ENCODE measurements around the gene RPAIN.
A peak's percentile ranks its signal among the peaks of the same experiment; 100 is the strongest.

RPAIN gene

GRCh38 chr17:5413682-5414081 lies 6.3 kb upstream of the RPAIN start:
- TF ChIP-seq CTCF (conservative IDR thresholded peaks at IDR 0.05; ENCODE audit: low read depth, low read length): no peak
- H3K4me3 ChIP-seq (ENCODE audit: low read length): no peak overlapping the region
- DNase-seq (ENCODE audit: low read depth): no peak

- no peak for DNase-seq (ENCODE audit: low read depth)
- TF ChIP-seq CTCF (conservative IDR thresholded peaks at IDR 0.05; ENCODE audit: low read depth, low read length): no peak
- H3K4me3 ChIP-seq (ENCODE audit: low read length): no peak overlapping the region
These were observed 3.1 kb upstream of the RPAIN start for GRCh38 chr17:5416901-5417300.

- no peak for TF ChIP-seq CTCF (conservative IDR thresholded peaks at IDR 0.05; ENCODE audit: low read depth, low read length)
- H3K4me3 ChIP-seq (ENCODE audit: low read length): peak overlapping the region; percentile 92
- DNase-seq (ENCODE audit: low read depth): no peak
These were observed 1.1 kb upstream of the RPAIN start for GRCh38 chr17:5418858-5419355.

GRCh38 chr17:5419356-5419958 lies 525 bp upstream of the RPAIN start, which contains the start of gene NUP88:
NUP88 (minus strand) TSS chr17:5419662; CDS start chr17:5419650, 12 bp downstream.
- TF ChIP-seq CTCF (conservative IDR thresholded peaks at IDR 0.05; ENCODE audit: low read depth, low read length): no peak
- peak; percentile 94 for DNase-seq (ENCODE audit: low read depth)
- H3K4me3 ChIP-seq (ENCODE audit: low read length): peak within 1 kb of the TSS; percentile 92

- DNase-seq (ENCODE audit: low read depth): no peak
- TF ChIP-seq CTCF (conservative IDR thresholded peaks at IDR 0.05; ENCODE audit: low read depth, low read length): no peak
- no peak overlapping the region for H3K4me3 ChIP-seq (ENCODE audit: low read length)
These were observed 2.5 kb downstream of the RPAIN start for GRCh38 chr17:5422505-5422904.

- TF ChIP-seq CTCF (conservative IDR thresholded peaks at IDR 0.05; ENCODE audit: low read depth, low read length): no peak
- DNase-seq (ENCODE audit: low read depth): no peak
- H3K4me3 ChIP-seq (ENCODE audit: low read length): no peak overlapping the region
These were observed 4.9 kb downstream of the RPAIN start for GRCh38 chr17:5424909-5425308.

- no peak for DNase-seq (ENCODE audit: low read depth)
- H3K4me3 ChIP-seq (ENCODE audit: low read length): no peak overlapping the region
- no peak for TF ChIP-seq CTCF (conservative IDR thresholded peaks at IDR 0.05; ENCODE audit: low read depth, low read length)
These were observed 5.8 kb downstream of the RPAIN start for GRCh38 chr17:5425826-5426225.

Data from retinal pigment epithelial cell (primary cell).